Measurements from ENCODE around the gene CBX5. TPM values are rescaled to one million over a fixed set of nuclear protein-coding genes. Genes with fewer than 3 reads are reported as not detected.
"Not testable (repeated sequence)": the region's sequence is repeated elsewhere in the genome, so short reads cannot be mapped to it uniquely, and the experiment has no call there.

The CBX5 gene
- total RNA-seq, 1 experiment from 2014 or later, result 20.5 TPM

GRCh38 chr12:54299515-54300224, 19.7 kb upstream of the CBX5 start:
- no peak for DNase-seq
- Histone ChIP-seq H3K9me3 (no peaks in the 10 kb centered on the region), H3K4me3 (no peak overlapping the region), H3K27me3 (peaks cover 7% of the 10 kb centered on the region), H3K36me3 (no peaks in the 10 kb centered on the region)

DNA sequence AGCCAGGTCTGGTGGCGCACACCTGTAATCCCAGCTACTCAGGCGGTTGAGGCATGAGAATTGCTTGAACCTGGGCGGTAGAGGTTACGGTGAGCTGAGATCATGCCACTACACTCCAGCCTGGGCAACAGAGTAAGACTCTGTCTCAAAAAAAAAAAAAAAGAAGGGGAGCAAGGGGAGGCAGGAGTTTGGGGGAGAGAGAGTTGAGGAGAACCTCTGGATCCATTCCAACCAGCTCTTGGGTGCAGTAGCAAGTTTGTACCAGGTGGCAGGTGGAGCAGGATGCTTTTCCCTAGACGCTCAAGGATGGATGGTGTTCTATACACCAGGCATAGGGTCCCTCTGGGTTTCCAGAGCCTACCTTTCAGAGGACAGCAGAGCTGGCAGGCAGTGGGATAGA, 19.0 kb upstream of the CBX5 start:
- DNase-seq, result no peak
- H3K4me3 ChIP-seq, result no peak overlapping the region

DNA sequence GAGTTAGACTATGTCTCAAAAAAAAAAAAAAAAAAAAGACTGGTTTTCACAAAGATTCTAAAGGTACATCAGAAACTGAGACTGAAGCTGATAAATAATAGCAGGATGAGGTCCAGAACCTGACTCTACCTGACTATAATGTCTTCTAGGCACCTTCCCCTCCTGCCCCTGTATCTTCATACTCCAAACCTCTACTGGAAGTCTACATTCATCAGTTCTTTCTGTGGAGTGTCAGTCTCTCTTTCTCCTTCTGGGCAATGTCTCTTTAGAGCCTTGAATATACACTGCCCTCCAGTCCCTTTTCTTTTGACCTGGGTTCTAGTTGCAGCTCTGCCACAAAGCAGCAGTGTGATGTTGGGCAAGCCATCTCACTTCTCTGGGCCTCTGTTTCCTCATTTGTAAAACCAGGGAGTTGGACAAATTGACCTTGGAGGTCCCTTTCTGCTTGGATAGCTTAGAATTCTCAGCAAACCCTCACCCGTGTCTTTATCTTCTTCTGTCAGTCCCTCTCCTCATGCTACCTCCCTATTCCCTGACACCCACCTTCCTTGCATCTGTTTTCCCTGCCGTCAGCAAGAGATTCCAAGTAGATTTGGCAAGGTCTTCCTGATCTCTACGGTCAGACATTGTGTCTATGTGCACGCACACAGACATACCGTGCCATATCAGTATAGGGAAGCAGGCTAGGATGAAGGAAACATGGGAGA, 16.6 kb upstream of the CBX5 start:
- no peak overlapping the region for H3K4me3 ChIP-seq
- H3K27me3 ChIP-seq, result 0 out of 2 replicates have a peak, but pooled peaks cover 5% of the 10 kb centered on the region
- no peaks in the 10 kb centered on the region for H3K36me3 ChIP-seq
- DNase-seq, result no peak
- H3K9me3 ChIP-seq, result no peaks in the 10 kb centered on the region

More for the DNA sequence above, 19.0 kb upstream of the CBX5 start:
- Histone ChIP-seq H3K36me3 (no peaks in the 10 kb centered on the region), H3K27me3 (peaks cover 7% of the 10 kb centered on the region), H3K9me3 (no peaks in the 10 kb centered on the region)

DNA sequence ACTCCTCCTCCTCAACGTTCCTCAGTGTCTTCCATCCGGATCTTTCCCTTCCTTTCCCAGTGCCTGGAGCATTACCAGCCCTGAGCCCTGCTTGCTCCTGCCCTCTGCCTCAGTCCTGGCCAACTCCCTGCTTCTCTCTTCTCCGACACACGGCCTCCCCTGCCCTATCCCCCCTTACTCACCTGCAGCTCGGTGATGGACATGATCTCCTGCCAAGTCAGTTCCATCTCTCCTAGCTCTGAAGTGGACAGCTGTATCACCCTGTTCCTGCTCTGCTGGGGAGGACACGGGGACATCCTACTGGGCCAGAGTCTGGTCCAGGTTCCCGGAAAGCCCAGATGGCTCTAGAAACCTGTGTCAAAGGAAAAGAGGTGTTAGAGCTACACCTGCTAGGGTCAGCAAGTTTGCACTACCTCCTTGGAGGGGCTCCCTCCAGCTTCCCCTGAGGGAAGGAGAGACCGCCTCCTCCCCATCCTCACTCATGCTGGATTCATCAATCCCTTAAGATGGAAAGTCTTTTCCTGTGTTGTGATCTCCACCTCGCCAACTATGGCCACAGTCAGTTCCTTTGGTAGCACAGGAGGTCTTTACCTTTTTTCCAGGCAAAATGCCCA, 15.1 kb upstream of the CBX5 start:
- 0 out of 2 replicates have a peak, but pooled peaks cover 2% of the 10 kb centered on the region for H3K27me3 ChIP-seq
- no peak for DNase-seq
- no peaks in the 10 kb centered on the region for H3K36me3 ChIP-seq
- H3K4me3 ChIP-seq, result no peak overlapping the region
- H3K9me3 ChIP-seq, result no peaks in the 10 kb centered on the region

DNA sequence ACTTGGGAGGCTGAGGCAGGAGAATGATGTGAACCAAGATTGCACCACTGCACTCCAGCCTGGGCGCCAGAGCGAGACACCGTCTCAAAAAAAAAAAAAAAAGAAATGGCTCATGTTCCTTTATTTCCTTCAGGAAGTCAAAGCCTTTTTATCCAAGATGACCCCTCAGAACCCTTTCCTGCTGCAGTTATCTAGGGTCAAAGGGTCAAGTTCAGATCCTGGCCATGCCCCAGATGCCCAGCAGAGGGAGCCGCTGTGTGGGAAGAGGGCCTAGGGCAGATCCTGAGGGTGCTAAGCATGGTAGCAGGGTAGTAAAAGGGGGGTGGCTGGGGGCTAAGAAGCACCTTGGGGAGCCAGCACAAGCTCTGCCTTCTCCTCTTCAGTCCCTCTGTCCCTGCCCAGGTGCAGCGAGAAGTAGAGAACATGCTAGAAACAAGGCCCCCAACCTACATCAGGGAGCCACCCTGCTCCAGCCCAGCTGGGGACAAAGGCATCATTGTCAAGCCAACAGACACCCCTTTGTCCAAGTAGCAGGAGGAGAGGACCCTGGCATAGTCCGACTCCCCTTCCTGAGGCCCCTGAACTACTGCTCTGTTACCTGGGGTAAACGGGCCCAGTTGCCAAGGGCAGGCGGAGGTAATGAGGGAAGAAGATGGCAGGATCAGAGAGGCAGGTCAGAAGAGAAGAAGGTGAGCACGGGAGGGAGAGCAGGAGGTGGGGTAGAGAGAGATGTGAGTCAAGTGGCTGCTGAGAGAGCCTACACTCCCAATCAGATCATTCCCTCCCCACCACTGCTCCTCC, 14.4 kb upstream of the CBX5 start:
- Histone ChIP-seq H3K4me3 (no peak overlapping the region), H3K36me3 (no peaks in the 10 kb centered on the region), H3K27me3 (no peaks in the 10 kb centered on the region), H3K9me3 (no peaks in the 10 kb centered on the region)
- DNase-seq, result peak; percentile 42

- Histone ChIP-seq H3K27me3 (no peaks in the 10 kb centered on the region), H3K9me3 (no peaks in the 10 kb centered on the region), H3K4me3 (no peak overlapping the region), H3K36me3 (peaks cover 6% of the 10 kb centered on the region)
- DNase-seq, result no peak
These were observed 13.0 kb upstream of the CBX5 start for GRCh38 chr12:54292931-54293241.

GRCh38 chr12:54292083-54292930, 12.4 kb upstream of the CBX5 start:
- no peak for DNase-seq
- Histone ChIP-seq H3K9me3 (no peaks in the 10 kb centered on the region), H3K27me3 (no peaks in the 10 kb centered on the region), H3K4me3 (no peak overlapping the region), H3K36me3 (peaks cover 12% of the 10 kb centered on the region)

DNA sequence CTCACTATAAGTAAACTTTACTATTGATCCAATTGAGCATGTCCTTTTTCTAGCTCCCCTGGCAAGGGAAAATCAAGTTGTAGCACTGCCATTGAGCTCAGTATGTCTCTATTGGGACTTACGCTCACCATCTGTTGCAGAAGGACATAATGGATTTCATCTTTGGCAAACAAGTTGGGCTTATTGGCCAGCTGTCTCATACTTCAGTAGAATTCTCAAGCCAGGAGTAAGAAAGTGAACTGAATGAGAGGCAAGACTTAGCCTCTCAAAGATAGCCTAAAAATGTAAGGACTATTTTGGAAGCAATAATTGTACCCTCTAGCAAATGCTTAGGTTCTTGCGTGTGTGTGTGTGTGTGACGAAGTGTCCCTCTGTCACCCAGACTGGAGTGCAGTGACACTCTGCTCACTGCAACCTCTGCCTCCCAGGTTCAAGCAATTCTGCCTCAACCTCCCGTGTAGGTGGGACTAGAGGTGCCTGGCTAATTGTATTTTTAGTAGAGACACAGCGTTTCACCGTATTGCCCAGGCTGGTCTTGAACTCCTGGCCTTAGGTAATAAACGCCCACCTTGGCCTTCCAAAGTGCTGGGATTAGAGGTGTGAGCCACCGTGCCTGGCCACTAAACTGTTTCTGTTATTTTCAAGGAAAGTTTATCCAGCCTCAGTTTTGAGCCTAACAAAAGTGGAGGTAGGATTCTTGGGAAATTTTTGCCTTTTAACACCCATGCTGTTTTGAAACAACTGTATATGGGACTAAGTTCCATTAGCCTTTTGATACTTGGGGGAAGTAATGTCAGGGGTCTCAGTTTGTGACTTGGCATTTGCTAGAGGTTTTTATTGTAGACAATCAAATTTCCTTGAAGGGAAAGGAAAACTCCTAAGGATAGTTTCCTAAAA, 7.6 kb upstream of the CBX5 start:
- DNase-seq, result no peak
- H3K36me3 ChIP-seq, result peaks cover 59% of the 10 kb centered on the region
- no peak overlapping the region for H3K4me3 ChIP-seq
- H3K9me3 ChIP-seq, result no peaks in the 10 kb centered on the region
- H3K27me3 ChIP-seq, result no peaks in the 10 kb centered on the region

DNA sequence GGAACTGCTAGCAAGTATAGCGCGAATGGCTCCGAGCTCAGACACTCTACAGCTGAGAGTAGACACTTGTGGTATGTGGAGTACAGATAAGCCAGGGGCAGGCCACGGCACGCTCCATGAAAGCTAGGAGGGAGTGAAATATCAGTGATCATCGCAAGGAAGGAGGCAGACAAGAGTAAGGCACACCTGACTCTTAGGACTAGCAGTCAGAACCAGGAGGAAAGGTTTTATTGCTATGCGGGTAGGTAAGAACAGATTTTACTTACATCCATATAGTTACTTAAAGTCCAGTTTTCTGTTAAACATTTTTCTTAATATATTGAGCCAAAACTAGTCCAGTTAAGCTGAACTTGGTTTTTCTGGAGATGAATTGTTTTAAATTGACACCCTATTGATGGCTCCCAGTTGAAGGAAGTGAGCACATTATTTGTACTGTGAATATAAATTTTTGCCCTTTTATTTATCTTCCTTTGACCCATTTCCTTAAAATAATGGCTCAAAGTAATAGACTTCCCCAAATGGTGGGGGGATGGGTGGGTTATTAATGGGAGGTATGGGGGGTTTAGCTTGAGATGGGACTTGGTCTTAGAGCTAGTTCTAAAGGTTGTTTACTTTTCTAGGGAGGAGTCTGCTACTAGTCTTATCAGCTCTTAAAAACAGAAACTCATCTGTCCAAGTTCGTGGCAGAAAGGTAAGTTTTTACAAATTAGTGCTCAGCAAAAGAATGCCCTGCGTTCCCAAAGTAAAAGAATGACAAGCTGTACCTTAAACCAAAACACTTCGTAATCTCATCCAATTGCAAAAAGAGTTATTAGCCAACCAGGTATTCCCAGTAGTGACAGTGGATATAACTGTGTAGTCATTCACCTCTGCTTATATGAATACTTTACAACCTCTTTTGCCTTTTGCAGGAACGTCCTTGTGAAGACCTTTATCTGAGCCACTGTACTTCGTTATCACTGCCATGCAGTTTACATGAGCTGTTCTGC, 6.4 kb upstream of the CBX5 start:
- Histone ChIP-seq H3K4me3 (no peak overlapping the region), H3K9me3 (no peaks in the 10 kb centered on the region), H3K27me3 (no peaks in the 10 kb centered on the region), H3K36me3 (peaks cover 71% of the 10 kb centered on the region)
- DNase-seq, result no peak

DNA sequence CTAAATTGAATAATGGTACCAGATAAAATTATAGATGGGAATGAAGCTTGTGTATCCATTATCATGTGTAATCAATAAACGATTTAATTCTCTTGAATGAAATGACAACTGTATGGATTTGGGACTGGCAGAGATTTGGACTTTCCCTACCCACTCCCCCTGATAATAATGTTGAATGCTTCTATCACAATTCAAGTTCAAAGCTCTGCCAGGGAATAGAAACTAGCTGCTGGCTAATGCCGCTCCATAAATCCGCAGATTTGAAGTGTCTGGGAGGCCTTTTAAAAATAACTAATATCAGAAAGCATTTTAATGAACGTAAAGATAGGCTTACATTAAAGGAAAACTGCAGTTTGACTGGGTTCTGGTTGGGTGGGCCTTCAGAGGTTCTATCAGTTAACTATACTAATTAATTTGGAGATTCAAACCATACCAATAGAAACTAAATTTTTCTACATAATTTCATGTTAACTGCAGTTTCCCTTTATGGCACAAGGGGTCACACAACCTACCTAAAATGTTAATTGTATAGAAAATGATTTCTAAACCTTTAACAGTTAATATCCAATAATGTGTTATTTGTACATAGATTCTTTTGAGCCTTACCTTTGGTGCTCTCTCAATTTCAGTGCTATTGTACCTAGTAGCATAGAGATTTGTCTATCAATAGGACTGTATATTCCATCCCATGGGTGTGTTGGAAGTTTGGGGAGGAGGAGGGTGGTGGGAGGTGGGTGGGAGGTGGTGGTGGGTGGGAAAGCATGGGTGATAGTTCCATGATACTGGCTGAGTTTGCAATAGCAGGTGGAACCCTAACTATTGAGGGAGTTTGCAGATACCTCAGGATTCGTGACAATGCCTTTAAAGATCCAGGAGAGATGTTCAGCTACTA, 5.5 kb upstream of the CBX5 start:
- no peaks in the 10 kb centered on the region for H3K9me3 ChIP-seq
- peaks cover 78% of the 10 kb centered on the region for H3K36me3 ChIP-seq
- no peaks in the 10 kb centered on the region for H3K27me3 ChIP-seq
- H3K4me3 ChIP-seq, result peak overlapping the region; percentile 10
- DNase-seq, result no peak

GRCh38 chr12:54284070-54284780, 4.3 kb upstream of the CBX5 start:
- not testable (repeated sequence) for H3K9me3 ChIP-seq, DNase-seq, H3K27me3 ChIP-seq
- Histone ChIP-seq H3K36me3 (peaks cover 80% of the 10 kb centered on the region), H3K4me3 (peak overlapping the region; percentile 71)

GRCh38 chr12:54282949-54283593, 3.1 kb upstream of the CBX5 start:
- Histone ChIP-seq H3K9me3 (no peaks in the 10 kb centered on the region), H3K4me3 (peak overlapping the region; percentile 71), H3K36me3 (peaks cover 88% of the 10 kb centered on the region), H3K27me3 (no peaks in the 10 kb centered on the region)
- peak; percentile 22 for DNase-seq

GRCh38 chr12:54281694-54282093, 1.8 kb upstream of the CBX5 start:
- Histone ChIP-seq H3K36me3 (peaks cover 86% of the 10 kb centered on the region), H3K4me3 (peak overlapping the region; percentile 71)
- not testable (repeated sequence) for H3K9me3 ChIP-seq, DNase-seq, H3K27me3 ChIP-seq

All from MG63 (cell line).